ENCODE measurements around the gene P4HA2. TPM values are rescaled to one million over a fixed set of nuclear protein-coding genes. Genes with fewer than 3 reads are reported as not detected.

Gene P4HA2
- total and polyA plus RNA-seq, 2 of the 13 experiments (the other 11 are each of a cell fraction or from before 2014, with no cell fraction given) = 37.7 to 126 TPM

GRCh38 chr5:132206782-132207181, 20.9 kb downstream of the P4HA2 start:
- Histone ChIP-seq H3K9ac (ENCODE audit: insufficient read depth, low read depth, low read length) (no peak overlapping the region), H3K4me2 (ENCODE audit: low read depth, low read length) (no peak overlapping the region), H3K27ac (ENCODE audit: extremely low read length, insufficient read depth, low read length) (no peak overlapping the region), H3K4me3 (replicated peaks in 1 of 3; ENCODE audit: insufficient read depth in 1 of 3, low read depth in 2 of 3, low read length in 3 of 3) (no peak overlapping the region), H3K27me3 (ENCODE audit: control insufficient read depth in 1 of 2, insufficient read depth in 2 of 2, low read length in 2 of 2) (no peaks in the 10 kb centered on the region), H3K9me3 (ENCODE audit: low read length) (no peaks in the 10 kb centered on the region), H3K79me2 (ENCODE audit: insufficient read depth, low read length) (no peaks in the 10 kb centered on the region), H4K20me1 (ENCODE audit: insufficient read depth, low read length) (no peaks in the 10 kb centered on the region), H3K4me1 (ENCODE audit: insufficient read depth, low read length) (no peaks in the 10 kb centered on the region), H3K36me3 (replicated peaks in 1 of 2; ENCODE audit: control insufficient read depth in 1 of 2, insufficient read depth in 2 of 2, low read length in 2 of 2) (peaks cover 13 to 61% of the 10 kb centered on the region in 2 experiments), H2AFZ (ENCODE audit: low read length) (no peak overlapping the region)
- no peak for TF ChIP-seq JUN (CRISPR knock-in tag; IDR thresholded peaks at IDR 0.05)
- no peak for TF ChIP-seq ZNF446 (CRISPR knock-in tag; IDR thresholded peaks at IDR 0.05)
- TF ChIP-seq IKZF1 (IDR thresholded peaks at IDR 0.05) = no peak
- TF ChIP-seq BCL6 (CRISPR knock-in tag; IDR thresholded peaks at IDR 0.05) = no peak
- TF ChIP-seq ZNF354B (CRISPR knock-in tag; IDR thresholded peaks at IDR 0.05) = no peak
- TF ChIP-seq ZBTB20 (CRISPR knock-in tag; IDR thresholded peaks at IDR 0.05; ENCODE audit: borderline replicate concordance, low read depth) = no peak
- TF ChIP-seq ZMYM3 (CRISPR knock-in tag; IDR thresholded peaks at IDR 0.05) = no peak
- TF ChIP-seq SP2 (CRISPR knock-in tag; IDR thresholded peaks at IDR 0.05) = no peak
- TF ChIP-seq ZNF564 (CRISPR knock-in tag; IDR thresholded peaks at IDR 0.05) = no peak
- TF ChIP-seq ELK4 (CRISPR knock-in tag; IDR thresholded peaks at IDR 0.05; ENCODE audit: borderline replicate concordance) = no peak
- TF ChIP-seq MLXIP (CRISPR knock-in tag; IDR thresholded peaks at IDR 0.05; ENCODE audit: borderline replicate concordance) = no peak
- TF ChIP-seq MLLT10 (CRISPR knock-in tag; IDR thresholded peaks at IDR 0.05) = no peak
- TF ChIP-seq ZNF790 (CRISPR knock-in tag; IDR thresholded peaks at IDR 0.05; ENCODE audit: borderline replicate concordance) = no peak
- no peak for TF ChIP-seq ZNF260 (CRISPR knock-in tag; IDR thresholded peaks at IDR 0.05; ENCODE audit: borderline replicate concordance, low read depth)
- TF ChIP-seq ZNF724P (CRISPR knock-in tag; IDR thresholded peaks at IDR 0.05; ENCODE audit: borderline replicate concordance) = no peak
- no peak for TF ChIP-seq HNRNPUL1 (IDR thresholded peaks at IDR 0.05; ENCODE audit: low read depth, low read length)
- no peak for TF ChIP-seq ZSCAN9 (CRISPR knock-in tag; IDR thresholded peaks at IDR 0.05; ENCODE audit: borderline replicate concordance)
- TF ChIP-seq FOSL2 (CRISPR knock-in tag; IDR thresholded peaks at IDR 0.05) = no peak
- in situ Hi-C loops (cut with HindIII; ENCODE audit: extremely low pct_ligation_motif_present, low pct_unique_long_range_greater_than_20kb) (no loop called here), intact Hi-C loops (cut with micrococcal nuclease; ENCODE audit: unreplicated experiment) (no loop called here)
- FAIRE-seq (no peak), DNase-seq (ENCODE audit: low spot score) (no peak), ATAC-seq (no peak)
- CTCF ChIA-PET (ENCODE audit: low intra/inter-chr PET ratio, low total read pairs) = no interaction called here
- BruUV-seq (replicated peaks) = no TSS peak
- POLR2A ChIA-PET = no interaction called here
